Activated CD8-positive, alpha-beta memory T cell treated with anti-CD3 and anti-CD28 coated beads, Interleukin-2, amount 50 U/mL, for 48 hours (primary cell): ENCODE measurements around the gene PRKX.
"Not testable (repeated sequence)": the region's sequence is repeated elsewhere in the genome, so short reads cannot be mapped to it uniquely, and the experiment has no call there.

Experiments used
- DNase-seq: peaks from one replicate; pipeline ENCODE4 v3.0.0-alpha.2; 2020

The PRKX gene

GRCh38 chrX:3563451-3563850, 150.0 kb downstream of the PRKX start:
- DNase-seq: no peak

GRCh38 chrX:3560010-3560409, 153.4 kb downstream of the PRKX start:
- not testable (repeated sequence) for DNase-seq
